Liver (tissue), 9 donors: ENCODE data around the gene PHC3. TPM values are rescaled to one million over a fixed set of nuclear protein-coding genes. Genes with fewer than 3 reads are reported as not detected.

Source experiments
- DNase-seq: peaks from one replicate; pipeline ENCODE4 v3.0.0-alpha.2; 2017; ENCODE audit warnings: low spot score
- H3K27ac ChIP-seq, 2 donors: one replicate each; pipeline ENCODE4 v1.7.0; 2013; ENCODE audit warnings: inconsistent platforms in 2 of 2, low read length in 2 of 2, control low read depth in 1 of 2, low read depth in 1 of 2, mild to moderate bottlenecking in 1 of 2
- H3K27me3 ChIP-seq, 4 donors: one replicate each; pipeline versions ENCODE4 v1.6.1 to v1.7.0; 2013; ENCODE audit warnings: low read length in 3 of 4, inconsistent platforms in 1 of 4, mild to moderate bottlenecking in 1 of 4, moderate library complexity in 1 of 4; ENCODE audit not compliant: control insufficient read depth in 4 of 4, insufficient read depth in 4 of 4
- H3K36me3 ChIP-seq, 4 donors: one replicate each; pipeline versions ENCODE4 v1.6.1 to v1.7.0; 2013; ENCODE audit warnings: low read length in 3 of 4, mild to moderate bottlenecking in 3 of 4, low read depth in 1 of 4, moderate library complexity in 1 of 4; ENCODE audit not compliant: control insufficient read depth in 4 of 4, insufficient read depth in 3 of 4
- H3K4me1 ChIP-seq, 4 donors: one replicate each; pipeline versions ENCODE4 v1.6.1 to v1.7.0; 2013; ENCODE audit warnings: low read length in 3 of 4, mild to moderate bottlenecking in 3 of 4, moderate library complexity in 1 of 4; ENCODE audit not compliant: control insufficient read depth in 4 of 4, insufficient read depth in 4 of 4
- H3K4me3 ChIP-seq, 3 donors: one replicate each; pipeline versions ENCODE4 v1.6.1 to v1.7.0; 2013; ENCODE audit warnings: low read length in 3 of 3, control low read depth in 1 of 3, low read depth in 1 of 3, mild to moderate bottlenecking in 1 of 3
- H3K9ac ChIP-seq, 2 donors: one replicate each; pipeline ENCODE4 v1.7.0; 2013; ENCODE audit warnings: low read length in 2 of 2, mild to moderate bottlenecking in 2 of 2, moderate library complexity in 2 of 2, control low read depth in 1 of 2, low read depth in 1 of 2
- H3K9me3 ChIP-seq, 4 donors: one replicate each; pipeline versions ENCODE4 v1.6.1 to v1.7.0; 2013; ENCODE audit warnings: low read length in 3 of 4; ENCODE audit not compliant: control insufficient read depth in 4 of 4
- CTCF ChIP-seq: fragments of 150-350 bp; IDR thresholded peaks from 2 replicates; pipeline ENCODE4 v1.5.1; 2017; ENCODE audit warnings: improper control_type of control experiment, low read depth, low read length; ENCODE audit not compliant: missing input control
- EGR1 ChIP-seq, 2 donors: IDR thresholded peaks; 2 replicates each; pipeline ENCODE4 v1.6.1; 2016 to 2018; ENCODE audit warnings: antibody characterized with exemption in 2 of 2, low read depth in 2 of 2
- FOXA1 ChIP-seq: IDR thresholded peaks from 2 replicates; pipeline ENCODE4 v1.6.1; 2016; ENCODE audit warnings: antibody characterized with exemption
- FOXA2 ChIP-seq: IDR thresholded peaks from 2 replicates; pipeline ENCODE4 v1.6.1; 2016; ENCODE audit warnings: antibody characterized with exemption
- HNF4A ChIP-seq, 2 donors: conservative IDR thresholded peaks; 2 replicates each; pipeline ENCODE4 v1.6.1; 2016; ENCODE audit warnings: antibody characterized with exemption in 2 of 2, mild to moderate bottlenecking in 2 of 2
- HNF4G ChIP-seq: IDR thresholded peaks from 2 replicates; pipeline ENCODE4 v1.6.1; 2016; ENCODE audit warnings: antibody characterized with exemption
- JUND ChIP-seq, 2 donors: IDR thresholded peaks; 2 replicates each; pipeline ENCODE4 v1.6.1; 2016; ENCODE audit warnings: antibody characterized with exemption in 2 of 2
- MAX ChIP-seq: IDR thresholded peaks from 2 replicates; pipeline ENCODE4 v1.6.1; 2016; ENCODE audit warnings: antibody characterized with exemption
- NR2F2 ChIP-seq: IDR thresholded peaks from 2 replicates; pipeline ENCODE4 v1.6.1; 2016; ENCODE audit warnings: antibody characterized with exemption
- RAD21 ChIP-seq, 2 donors: IDR thresholded peaks; 2 replicates each; pipeline ENCODE4 v1.6.1; 2016; ENCODE audit warnings: antibody characterized with exemption in 2 of 2, mild to moderate bottlenecking in 2 of 2
- REST ChIP-seq: IDR thresholded peaks from 2 replicates; pipeline ENCODE4 v1.6.1; 2016; ENCODE audit warnings: antibody characterized with exemption, mild to moderate bottlenecking
- RXRA ChIP-seq, 2 donors: IDR thresholded peaks; 2 replicates each; pipeline ENCODE4 v1.6.1; 2017 to 2018; ENCODE audit warnings: antibody characterized with exemption in 2 of 2, mild to moderate bottlenecking in 1 of 2
- SP1 ChIP-seq: IDR thresholded peaks from 2 replicates; pipeline ENCODE4 v1.6.1; 2018; ENCODE audit warnings: antibody characterized with exemption, mild to moderate bottlenecking
- ZBTB33 ChIP-seq: IDR thresholded peaks from 2 replicates; pipeline ENCODE4 v1.6.1; 2016; ENCODE audit warnings: antibody characterized with exemption
- WGBS: extraction: QIAGEN DNeasy Blood & Tissue Kit; methylation state at CpG from one replicate; pipeline ENCODE4 v1.1.7; 2013; 5-methylcytosine and 5-hydroxymethylcytosine counted together
- polyA plus RNA-seq, 2 donors: library from polyadenylated mRNA; stranded (reverse) in 1 of 2; unstranded in 1 of 2; fragments of 200-250 nt in 1 of 2; fragments of >200 nt in 1 of 2; fragmentation: Nextera tagmentation in 1 of 2; extraction: Ambion mirVana in 1 of 2; gene quantifications; one replicate each; pipeline versions ENCODE4 v1.2.1 to v1.2.3, GENCODE V29; 2013 to 2015
- total RNA-seq, 2 donors: library from RNA; depleted of rRNA; stranded (reverse); fragments of >200 nt; gene quantifications; one replicate each; pipeline ENCODE4 v1.2.3, GENCODE V29; 2014
- donor health status: healthy.
- donor health status: healthy.
- donor health status: healthy.
- donor health status: healthy.
- donor health status: healthy.

The PHC3 gene
- total and polyA plus RNA-seq, 4 donors: 3.9 to 44.7 (median 24.2) TPM

GRCh38 chr3:170079536-170080165 lies 101.9 kb downstream of the PHC3 start:
- Histone ChIP-seq H3K36me3 (peaks cover 1 to 8% (median 5%) of the 10 kb centered on the region in 4 donors), H3K9me3 (no peaks in the 10 kb centered on the region), H3K4me3 (no peak overlapping the region), H3K27ac (no peak overlapping the region), H3K9ac (no peak overlapping the region), H3K27me3 (no peaks in the 10 kb centered on the region), H3K4me1 (no peaks in the 10 kb centered on the region)
- 79% methylated on average over 2 of the region's 2 CpGs for WGBS
- TF ChIP-seq RXRA (IDR thresholded peaks at IDR 0.05) (no peak), JUND (IDR thresholded peaks at IDR 0.05) (no peak), FOXA1 (no peak), RAD21 (IDR thresholded peaks at IDR 0.05) (no peak), FOXA2 (no peak), MAX (no peak), REST (no peak), ZBTB33 (no peak), CTCF (no peak), HNF4G (no peak), NR2F2 (no peak), SP1 (no peak), HNF4A (conservative IDR thresholded peaks at IDR 0.05) (no peak), EGR1 (IDR thresholded peaks at IDR 0.05; ENCODE audit: low read depth in 2 of 2) (no peak)
- DNase-seq: no peak

- no peaks in the 10 kb centered on the region for H3K4me1 ChIP-seq
- peaks cover 0 to 7% (median 2%) of the 10 kb centered on the region in 4 donors for H3K36me3 ChIP-seq
- H3K27me3 ChIP-seq: no peaks in the 10 kb centered on the region
- no peak for TF ChIP-seq CTCF
- no peak for TF ChIP-seq SP1
- WGBS: 86% methylated on average over 13 of the region's 13 CpGs
- no peak for DNase-seq
- H3K9ac ChIP-seq: no peak overlapping the region
- no peak overlapping the region for H3K4me3 ChIP-seq
- no peak overlapping the region for H3K27ac ChIP-seq
- no peaks in the 10 kb centered on the region for H3K9me3 ChIP-seq
These were observed 102.8 kb downstream of the PHC3 start for GRCh38 chr3:170078620-170079281.
